Measurements from ENCODE around the gene ERBB3. TPM values are rescaled to one million over a fixed set of nuclear protein-coding genes. Genes with fewer than 3 reads are reported as not detected.

Gene ERBB3
- total RNA-seq, 4 donors from 2014 or later: 0.77 to 29.0 (median 6.5) TPM

GRCh38 chr12:56086096-56086495 lies 6.1 kb downstream of the ERBB3 start:
- H3K4me3 ChIP-seq: no peak overlapping the region
- no peak for DNase-seq
- H3K27me3 ChIP-seq: no peaks in the 10 kb centered on the region
- intact Hi-C loops (cut with DNase I; ENCODE audit: low total_unique reads): no loop called here
- no peak for TF ChIP-seq POLR2A (IDR thresholded peaks at IDR 0.05)
- TF ChIP-seq CTCF (IDR thresholded peaks at IDR 0.05): no peak
- H3K36me3 ChIP-seq: no peaks in the 10 kb centered on the region
- no peak overlapping the region for H3K27ac ChIP-seq
- H3K9me3 ChIP-seq: no peaks in the 10 kb centered on the region
- H3K4me1 ChIP-seq: no peaks in the 10 kb centered on the region

- no peak overlapping the region for H3K27ac ChIP-seq
- no peak overlapping the region for H3K4me3 ChIP-seq
- intact Hi-C loops (cut with DNase I; ENCODE audit: low total_unique reads): no loop called here
- no peak for DNase-seq
- H3K36me3 ChIP-seq: no peaks in the 10 kb centered on the region
- H3K9me3 ChIP-seq: no peaks in the 10 kb centered on the region
- TF ChIP-seq CTCF (IDR thresholded peaks at IDR 0.05) (no peak), POLR2A (IDR thresholded peaks at IDR 0.05) (no peak)
- no peaks in the 10 kb centered on the region for H3K27me3 ChIP-seq
- no peaks in the 10 kb centered on the region for H3K4me1 ChIP-seq
Measured at GRCh38 chr12:56086608-56087007, 6.6 kb downstream of the ERBB3 start.

GRCh38 chr12:56087220-56087619 lies 7.3 kb downstream of the ERBB3 start:
- intact Hi-C loops (cut with DNase I; ENCODE audit: low total_unique reads): no loop called here
- H3K27ac ChIP-seq: no peak overlapping the region
- H3K4me3 ChIP-seq: no peak overlapping the region
- no peaks in the 10 kb centered on the region for H3K4me1 ChIP-seq
- DNase-seq: no peak
- TF ChIP-seq CTCF (IDR thresholded peaks at IDR 0.05) (no peak), POLR2A (IDR thresholded peaks at IDR 0.05) (no peak)
- H3K27me3 ChIP-seq: no peaks in the 10 kb centered on the region
- H3K36me3 ChIP-seq: no peaks in the 10 kb centered on the region
- no peaks in the 10 kb centered on the region for H3K9me3 ChIP-seq

- Histone ChIP-seq H3K4me1 (no peaks in the 10 kb centered on the region), H3K36me3 (no peaks in the 10 kb centered on the region), H3K27ac (no peak overlapping the region), H3K4me3 (no peak overlapping the region), H3K9me3 (no peaks in the 10 kb centered on the region), H3K27me3 (no peaks in the 10 kb centered on the region)
- intact Hi-C loops (cut with DNase I; ENCODE audit: low total_unique reads): no loop called here
- no peak for TF ChIP-seq POLR2A (IDR thresholded peaks at IDR 0.05)
- no peak for TF ChIP-seq CTCF (IDR thresholded peaks at IDR 0.05)
- no peak for DNase-seq
Measured at GRCh38 chr12:56097738-56098137, 17.8 kb downstream of the ERBB3 start.

GRCh38 chr12:56098592-56098991 lies 18.6 kb downstream of the ERBB3 start:
- Histone ChIP-seq H3K9me3 (no peaks in the 10 kb centered on the region), H3K4me1 (peaks cover 0 to 4% of the 10 kb centered on the region in 2 donors), H3K4me3 (no peak overlapping the region), H3K27me3 (no peaks in the 10 kb centered on the region), H3K27ac (no peak overlapping the region), H3K36me3 (no peaks in the 10 kb centered on the region)
- intact Hi-C loops (cut with DNase I; ENCODE audit: low total_unique reads): no loop called here
- DNase-seq: no peak
- TF ChIP-seq CTCF (IDR thresholded peaks at IDR 0.05): no peak
